Ishikawa (cell line): ENCODE results near the gene RAET1L.

Experiments used
- CEBPB ChIP-seq: IDR thresholded peaks from 2 replicates; pipeline ENCODE4 v1.6.1; 2012
- EGR1 ChIP-seq: IDR thresholded peaks from 2 replicates; pipeline ENCODE4 v1.6.1; 2012
- EP300 ChIP-seq: IDR thresholded peaks from 2 replicates; pipeline ENCODE4 v1.6.1; 2012; ENCODE audit warnings: borderline replicate concordance
- FOXM1 ChIP-seq: IDR thresholded peaks from 2 replicates; pipeline ENCODE4 v1.6.1; 2012; ENCODE audit warnings: low read depth, borderline replicate concordance
- MAX ChIP-seq: IDR thresholded peaks from 2 replicates; pipeline ENCODE4 v1.6.1; 2012
- NFIC ChIP-seq: IDR thresholded peaks from 2 replicates; pipeline ENCODE4 v1.6.1; 2012
- RAD21 ChIP-seq: IDR thresholded peaks from 2 replicates; pipeline ENCODE4 v1.6.1; 2012; ENCODE audit warnings: low read depth
- REST ChIP-seq: IDR thresholded peaks from 2 replicates; pipeline ENCODE4 v1.6.1; 2012; ENCODE audit warnings: low read depth, mild to moderate bottlenecking
- TAF1 ChIP-seq: IDR thresholded peaks from 2 replicates; pipeline ENCODE4 v1.6.1; 2012; ENCODE audit warnings: low read depth, mild to moderate bottlenecking
- TCF12 ChIP-seq: IDR thresholded peaks from 2 replicates; pipeline ENCODE4 v1.6.1; 2012; ENCODE audit warnings: low read depth
- TEAD4 ChIP-seq: IDR thresholded peaks from 2 replicates; pipeline ENCODE4 v1.6.1; 2012
- USF1 ChIP-seq: IDR thresholded peaks from 2 replicates; pipeline ENCODE4 v1.6.1; 2012
- ZBTB7A ChIP-seq: IDR thresholded peaks from 2 replicates; pipeline ENCODE4 v1.6.1; 2012; ENCODE audit warnings: low read depth

Gene RAET1L

GRCh38 chr6:149969635-149970034 lies 55.7 kb downstream of the RAET1L start:
- TF ChIP-seq NFIC (no peak), CEBPB (no peak), REST (no peak), TCF12 (no peak), USF1 (no peak), EGR1 (no peak), MAX (no peak), FOXM1 (no peak), TEAD4 (no peak), RAD21 (no peak), EP300 (no peak), ZBTB7A (no peak), TAF1 (no peak)
